Measurements from ENCODE around the gene TBCEL. TPM values are rescaled to one million over a fixed set of nuclear protein-coding genes. Genes with fewer than 3 reads are reported as not detected.

The TBCEL gene, protein sequence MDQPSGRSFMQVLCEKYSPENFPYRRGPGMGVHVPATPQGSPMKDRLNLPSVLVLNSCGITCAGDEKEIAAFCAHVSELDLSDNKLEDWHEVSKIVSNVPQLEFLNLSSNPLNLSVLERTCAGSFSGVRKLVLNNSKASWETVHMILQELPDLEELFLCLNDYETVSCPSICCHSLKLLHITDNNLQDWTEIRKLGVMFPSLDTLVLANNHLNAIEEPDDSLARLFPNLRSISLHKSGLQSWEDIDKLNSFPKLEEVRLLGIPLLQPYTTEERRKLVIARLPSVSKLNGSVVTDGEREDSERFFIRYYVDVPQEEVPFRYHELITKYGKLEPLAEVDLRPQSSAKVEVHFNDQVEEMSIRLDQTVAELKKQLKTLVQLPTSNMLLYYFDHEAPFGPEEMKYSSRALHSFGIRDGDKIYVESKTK
- total RNA-seq, result 33.3 and 35.2 TPM in 2 replicates

DNA sequence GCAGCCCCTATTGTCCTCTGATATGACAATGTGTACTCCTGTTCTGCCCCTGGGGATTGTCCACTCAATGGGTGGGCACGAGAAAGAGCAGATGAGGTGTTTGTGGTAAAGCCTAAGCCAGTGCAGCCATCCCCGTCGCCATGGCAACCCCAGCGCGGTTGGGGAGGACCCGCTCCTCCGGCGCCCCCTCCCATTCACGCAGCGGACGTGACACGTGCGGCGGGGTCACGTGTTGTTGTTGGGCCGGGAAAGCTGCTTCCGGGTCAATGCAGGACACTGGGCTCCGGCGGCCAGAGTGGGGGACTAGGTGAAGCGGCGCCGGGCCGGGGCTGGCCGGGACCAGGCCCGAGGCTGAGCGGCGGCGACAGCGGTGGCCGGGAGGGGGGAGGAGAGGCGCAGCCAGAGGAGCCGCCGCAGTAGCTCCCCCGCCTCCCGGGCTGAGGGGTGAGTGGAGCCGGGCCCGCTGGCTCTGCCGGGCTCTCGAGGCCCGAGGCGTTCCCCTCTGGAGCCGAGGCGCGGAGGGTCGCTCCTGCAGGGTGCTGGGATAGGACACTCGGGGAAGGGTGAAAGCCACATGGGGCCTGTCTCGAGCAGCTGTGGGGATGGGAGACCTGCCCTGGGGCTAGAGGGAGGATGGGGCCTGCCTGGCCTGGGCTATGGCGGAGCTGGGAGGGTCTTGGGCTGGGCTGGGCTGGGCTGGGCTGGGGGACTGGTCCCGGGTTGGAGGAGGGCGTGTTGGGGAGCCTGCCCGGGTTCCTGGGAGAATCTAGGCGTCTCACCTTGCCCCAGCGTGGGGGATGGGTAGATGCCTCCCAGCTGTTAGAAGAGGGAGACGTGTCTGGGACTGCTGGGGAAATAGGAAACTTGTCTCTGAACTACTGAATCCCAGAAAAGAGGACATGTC is at the start of gene TBCEL:
Gene TBCEL (plus strand): TSS at position 255 of the 904 bp plus-strand sequence. CDS start 21,589 bp downstream, outside the sequence.

DNA sequence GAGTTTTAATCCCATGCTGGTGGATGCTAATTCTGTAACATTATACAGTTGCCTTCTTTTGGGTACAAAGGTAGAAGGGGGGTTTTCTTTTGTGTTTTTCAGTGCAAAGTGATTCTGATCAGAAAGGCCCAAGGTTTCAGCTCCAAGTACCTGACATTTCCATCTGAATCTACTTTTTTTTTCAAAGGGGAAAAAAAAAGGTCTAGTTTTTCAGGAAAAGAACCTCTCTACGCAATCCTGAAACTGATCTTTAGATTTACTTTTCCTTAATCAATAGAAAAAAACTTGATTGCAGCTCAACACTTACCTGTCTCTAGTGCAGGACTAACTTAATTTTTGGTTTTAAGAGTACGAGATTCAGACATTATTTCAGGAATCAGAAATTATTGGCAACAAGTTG is 77.0 kb downstream of the TBCEL start, which contains the start of gene TECTA:
Gene TECTA (plus strand): TSS at position 301 of the 400 bp plus-strand sequence. CDS start 1,423 bp downstream, outside the sequence.

Other genes starting within 250 kb of the TBCEL start
- 0.40 and 0.50 TPM in 2 replicates for gene TECTA, start 77.1 kb downstream of the TBCEL start, total RNA-seq